Bronchial epithelial cell (primary cell): ENCODE measurements around the gene UTP25. TPM values are rescaled to one million over a fixed set of nuclear protein-coding genes. Genes with fewer than 3 reads are reported as not detected.

Source experiments
- DNase-seq: peaks from one replicate; pipeline ENCODE4 v3.0.0-alpha.2; 2010; ENCODE audit warnings: low read depth
- FAIRE-seq: peaks from 2 replicates; lab custom pipeline; 2011; peaks lifted over from hg19 to GRCh38; lab: Jason Lieb, UNC
- H3K27me3 ChIP-seq: 2 replicates; pipeline ENCODE4 v1.5.1; 2011; ENCODE audit warnings: low read length; ENCODE audit not compliant: control insufficient read depth, insufficient read depth
- H3K36me3 ChIP-seq: 2 replicates; pipeline ENCODE4 v1.5.1; 2011; ENCODE audit warnings: low read length; ENCODE audit not compliant: control insufficient read depth, insufficient read depth
- H3K4me3 ChIP-seq: 2 replicates; pipeline ENCODE4 v1.5.1; 2011; ENCODE audit warnings: mild to moderate bottlenecking, low read depth, low read length, control low read depth
- total RNA-seq: library from RNA; depleted of rRNA; stranded (reverse); fragments of >200 nt; gene quantifications from 2 replicates; pipeline ENCODE4 v1.2.1, GENCODE V29; 2014
- TF ChIP-seq, protein P1 (sequence below): IDR thresholded peaks from 2 replicates; pipeline ENCODE4 v1.5.1; 2011; ENCODE audit warnings: mild to moderate bottlenecking, moderate library complexity, low read length, control low read depth, inconsistent platforms; ENCODE audit not compliant: insufficient read depth, severe bottlenecking

The UTP25 gene
- total RNA-seq, 1 donor from 2014 or later = 6.3 TPM

GRCh38 chr1:209807509-209807908 is 20.3 kb upstream of the UTP25 start:
- TF ChIP-seq, protein P1, sequence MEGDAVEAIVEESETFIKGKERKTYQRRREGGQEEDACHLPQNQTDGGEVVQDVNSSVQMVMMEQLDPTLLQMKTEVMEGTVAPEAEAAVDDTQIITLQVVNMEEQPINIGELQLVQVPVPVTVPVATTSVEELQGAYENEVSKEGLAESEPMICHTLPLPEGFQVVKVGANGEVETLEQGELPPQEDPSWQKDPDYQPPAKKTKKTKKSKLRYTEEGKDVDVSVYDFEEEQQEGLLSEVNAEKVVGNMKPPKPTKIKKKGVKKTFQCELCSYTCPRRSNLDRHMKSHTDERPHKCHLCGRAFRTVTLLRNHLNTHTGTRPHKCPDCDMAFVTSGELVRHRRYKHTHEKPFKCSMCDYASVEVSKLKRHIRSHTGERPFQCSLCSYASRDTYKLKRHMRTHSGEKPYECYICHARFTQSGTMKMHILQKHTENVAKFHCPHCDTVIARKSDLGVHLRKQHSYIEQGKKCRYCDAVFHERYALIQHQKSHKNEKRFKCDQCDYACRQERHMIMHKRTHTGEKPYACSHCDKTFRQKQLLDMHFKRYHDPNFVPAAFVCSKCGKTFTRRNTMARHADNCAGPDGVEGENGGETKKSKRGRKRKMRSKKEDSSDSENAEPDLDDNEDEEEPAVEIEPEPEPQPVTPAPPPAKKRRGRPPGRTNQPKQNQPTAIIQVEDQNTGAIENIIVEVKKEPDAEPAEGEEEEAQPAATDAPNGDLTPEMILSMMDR = no peak
- no peak for FAIRE-seq
- peak; percentile 38 for DNase-seq
- Histone ChIP-seq H3K36me3 (peaks cover 14% of the 10 kb centered on the region), H3K27me3 (no peaks in the 10 kb centered on the region), H3K4me3 (no peak overlapping the region)

DNA sequence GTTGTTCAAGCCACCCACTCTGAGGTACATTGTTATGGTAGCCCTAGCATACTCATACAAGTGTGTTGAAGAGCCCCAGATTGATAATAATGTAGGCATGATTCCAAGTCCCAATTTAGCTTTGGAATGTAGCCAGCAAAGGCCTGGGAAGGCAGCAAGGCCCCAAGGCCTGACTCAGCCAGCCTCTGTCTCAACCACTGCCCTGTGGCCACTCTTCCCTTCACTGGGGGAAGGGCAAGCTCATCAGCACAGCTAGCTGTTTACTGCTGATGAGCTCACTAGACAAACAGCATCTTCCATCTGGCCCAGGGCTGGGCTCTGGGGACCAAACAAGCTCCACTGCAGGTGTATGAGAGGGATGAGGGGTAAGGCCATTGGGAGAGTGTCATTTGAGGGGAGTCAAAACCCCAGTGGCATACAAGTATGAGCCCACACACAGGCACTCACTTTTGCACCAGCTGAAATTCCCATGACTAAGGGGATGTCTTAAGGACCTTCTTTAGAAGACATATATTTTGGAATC is 19.7 kb upstream of the UTP25 start:
- TF ChIP-seq, protein P1 = no peak
- no peak for FAIRE-seq
- H3K4me3 ChIP-seq = no peak overlapping the region
- H3K36me3 ChIP-seq = peaks cover 12% of the 10 kb centered on the region
- H3K27me3 ChIP-seq = no peaks in the 10 kb centered on the region
- DNase-seq = peak; percentile 99

DNA sequence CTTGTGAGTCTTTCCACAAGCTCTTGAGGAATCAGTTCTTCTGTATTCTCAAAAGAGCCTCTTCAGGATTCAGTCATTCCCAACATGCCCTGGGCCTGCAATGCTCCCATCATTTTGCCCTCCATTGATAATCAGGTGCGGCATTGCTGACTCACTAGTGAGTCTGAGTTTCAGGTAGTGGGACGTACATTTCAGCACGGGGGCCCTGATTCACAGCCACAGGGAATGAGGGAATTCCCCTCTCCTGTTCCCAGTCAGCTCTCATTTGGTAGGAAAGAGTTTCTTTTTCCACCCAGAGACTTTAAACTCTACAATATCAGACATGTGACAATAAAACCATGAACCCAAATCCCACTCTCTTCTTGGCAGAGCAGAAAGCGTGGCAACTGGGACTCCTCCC is 18.2 kb upstream of the UTP25 start:
- Histone ChIP-seq H3K36me3 (peaks cover 5% of the 10 kb centered on the region), H3K27me3 (no peaks in the 10 kb centered on the region), H3K4me3 (no peak overlapping the region)
- TF ChIP-seq, protein P1 = no peak
- DNase-seq (peak; percentile 99), FAIRE-seq (no peak)

DNA sequence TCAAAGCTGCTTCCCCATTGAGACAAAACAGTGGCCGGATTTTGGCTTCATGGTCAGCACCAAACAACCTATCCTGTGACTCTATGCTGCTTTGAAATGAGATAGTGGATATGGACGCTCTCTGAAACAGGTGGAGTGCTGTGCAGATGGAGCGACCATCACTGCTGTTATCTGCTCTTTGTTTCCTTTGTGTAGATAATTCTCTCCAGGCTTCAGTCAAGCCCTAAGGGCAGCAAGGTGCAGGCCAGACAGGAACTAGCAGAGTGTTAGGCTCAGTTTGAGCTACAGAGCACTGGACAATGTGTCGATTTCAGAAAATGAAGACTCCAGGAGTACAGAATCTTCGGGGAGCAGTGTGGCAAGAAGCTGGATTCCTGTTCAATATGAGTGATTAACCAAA is 17.0 kb upstream of the UTP25 start:
- no peaks in the 10 kb centered on the region for H3K27me3 ChIP-seq
- peaks cover under 1% of the 10 kb centered on the region for H3K36me3 ChIP-seq
- no peak overlapping the region for H3K4me3 ChIP-seq
- FAIRE-seq = no peak
- DNase-seq = no peak
- TF ChIP-seq, protein P1 = no peak

DNA sequence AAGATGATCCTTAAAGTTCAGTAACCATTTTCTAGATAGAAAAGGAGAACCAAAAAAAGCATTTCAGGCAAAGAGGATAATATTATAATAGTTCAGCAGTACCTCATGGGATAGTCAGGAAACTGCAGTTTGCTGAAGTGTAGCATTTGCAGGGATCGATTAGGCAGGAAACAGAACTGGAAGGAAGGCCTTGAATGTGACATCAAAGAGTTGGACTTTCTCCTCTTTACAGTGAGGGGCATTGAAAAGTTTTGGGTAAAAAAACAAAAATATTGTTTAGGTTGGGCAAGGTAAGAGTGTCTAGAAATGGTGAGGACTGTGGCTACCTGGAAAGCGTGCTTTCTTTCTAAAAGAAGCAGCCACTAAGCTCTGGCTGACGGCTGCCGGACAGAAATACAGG is 13.9 kb upstream of the UTP25 start:
- DNase-seq = no peak
- Histone ChIP-seq H3K27me3 (no peaks in the 10 kb centered on the region), H3K4me3 (no peak overlapping the region), H3K36me3 (no peaks in the 10 kb centered on the region)
- FAIRE-seq = no peak
- TF ChIP-seq, protein P1 = no peak

DNA sequence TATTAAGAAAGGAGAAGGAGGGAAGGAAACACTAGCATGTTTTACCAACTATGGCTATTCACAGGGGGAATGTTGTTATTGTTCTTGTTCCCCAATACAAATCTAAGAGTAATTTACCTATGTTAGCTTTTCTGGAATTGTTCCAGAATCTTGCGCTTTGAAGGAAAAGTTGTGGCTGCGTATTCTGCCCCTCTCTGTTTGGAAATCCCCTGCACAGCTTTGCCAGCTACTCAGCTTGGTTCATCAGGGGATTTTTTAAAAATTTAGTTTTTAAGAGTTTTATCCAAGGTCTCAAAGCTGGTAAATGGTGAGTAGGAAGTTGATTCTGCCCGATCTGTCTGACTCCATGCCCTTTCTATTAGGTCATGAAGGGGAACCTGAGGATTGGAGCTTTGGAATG is 12.3 kb upstream of the UTP25 start:
- no peak for DNase-seq
- Histone ChIP-seq H3K36me3 (no peaks in the 10 kb centered on the region), H3K4me3 (no peak overlapping the region), H3K27me3 (no peaks in the 10 kb centered on the region)
- no peak for FAIRE-seq
- TF ChIP-seq, protein P1 = no peak
